Ascending aorta (tissue), 2 donors: Measurements from ENCODE around the gene SLC4A9. TPM values are rescaled to one million over a fixed set of nuclear protein-coding genes. Genes with fewer than 3 reads are reported as not detected.
A peak's percentile ranks its signal among the peaks of the same experiment; 100 is the strongest.

Source experiments
- DNase-seq, 2 donors: peaks; one replicate each; pipeline ENCODE4 v3.0.0-alpha.2; 2019; ENCODE audit warnings: low spot score in 2 of 2
- H3K27ac ChIP-seq, 2 donors: fragments of 200-600 bp; sonication (generic); one replicate each; pipeline ENCODE4 v1.5.1; 2016 to 2017; ENCODE audit warnings: mild to moderate bottlenecking in 1 of 2
- H3K27me3 ChIP-seq: fragments of 200-600 bp; sonication (generic); one replicate; pipeline ENCODE4 v1.5.1; 2017
- H3K36me3 ChIP-seq, 2 donors: fragments of 200-600 bp; sonication (generic); one replicate each; pipeline ENCODE4 v1.5.1; 2016
- H3K4me1 ChIP-seq, 2 donors: fragments of 200-600 bp; sonication (generic); one replicate each; pipeline ENCODE4 v1.5.1; 2016 to 2017; ENCODE audit warnings: mild to moderate bottlenecking in 1 of 2
- H3K4me3 ChIP-seq, 2 donors: fragments of 200-600 bp; sonication (generic); one replicate each; pipeline ENCODE4 v1.5.1; 2016 to 2017; ENCODE audit warnings: mild to moderate bottlenecking in 1 of 2
- H3K9me3 ChIP-seq, 2 donors: fragments of 200-600 bp; sonication (generic); one replicate each; pipeline ENCODE4 v1.5.1; 2016
- intact Hi-C: fragments of 100-400 bp; cut with DNase I; formaldehyde crosslinking; loops from one replicate; pipeline ENCODE4 v1.15.1; 2023
- total RNA-seq: library from RNA; depleted of rRNA; stranded (reverse); fragments of >200 nt; gene quantifications from one replicate; pipeline ENCODE4 v1.1.0, GENCODE V29; 2016
- TF ChIP-seq, protein P1 (sequence below), 3 experiments: fragments of 200-600 bp in 2 of 3; fragments of 450-650 bp in 1 of 3; sonication (generic) in 2 of 3; IDR thresholded peaks; one replicate each; pipeline ENCODE4 v1.5.1; 2016 to 2019; ENCODE audit warnings: antibody characterized with exemption in 3 of 3, mild to moderate bottlenecking in 1 of 3, moderate library complexity in 1 of 3

SLC4A9 gene
- total RNA-seq, 1 donor from 2014 or later, result not detected

GRCh38 chr5:140317859-140318258 is 42.1 kb upstream of the SLC4A9 start:
- peak in 1 of 2 donors; percentile 41 for DNase-seq
- TF ChIP-seq, protein P1, sequence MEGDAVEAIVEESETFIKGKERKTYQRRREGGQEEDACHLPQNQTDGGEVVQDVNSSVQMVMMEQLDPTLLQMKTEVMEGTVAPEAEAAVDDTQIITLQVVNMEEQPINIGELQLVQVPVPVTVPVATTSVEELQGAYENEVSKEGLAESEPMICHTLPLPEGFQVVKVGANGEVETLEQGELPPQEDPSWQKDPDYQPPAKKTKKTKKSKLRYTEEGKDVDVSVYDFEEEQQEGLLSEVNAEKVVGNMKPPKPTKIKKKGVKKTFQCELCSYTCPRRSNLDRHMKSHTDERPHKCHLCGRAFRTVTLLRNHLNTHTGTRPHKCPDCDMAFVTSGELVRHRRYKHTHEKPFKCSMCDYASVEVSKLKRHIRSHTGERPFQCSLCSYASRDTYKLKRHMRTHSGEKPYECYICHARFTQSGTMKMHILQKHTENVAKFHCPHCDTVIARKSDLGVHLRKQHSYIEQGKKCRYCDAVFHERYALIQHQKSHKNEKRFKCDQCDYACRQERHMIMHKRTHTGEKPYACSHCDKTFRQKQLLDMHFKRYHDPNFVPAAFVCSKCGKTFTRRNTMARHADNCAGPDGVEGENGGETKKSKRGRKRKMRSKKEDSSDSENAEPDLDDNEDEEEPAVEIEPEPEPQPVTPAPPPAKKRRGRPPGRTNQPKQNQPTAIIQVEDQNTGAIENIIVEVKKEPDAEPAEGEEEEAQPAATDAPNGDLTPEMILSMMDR (IDR thresholded peaks at IDR 0.05), result no peak
- Histone ChIP-seq H3K36me3 (no peaks in the 10 kb centered on the region), H3K4me3 (no peak overlapping the region), H3K4me1 (peaks cover 5 to 9% of the 10 kb centered on the region in 2 donors), H3K27ac (no peak overlapping the region), H3K9me3 (no peaks in the 10 kb centered on the region), H3K27me3 (no peaks in the 10 kb centered on the region)
- intact Hi-C loops, result no loop called here

DNA sequence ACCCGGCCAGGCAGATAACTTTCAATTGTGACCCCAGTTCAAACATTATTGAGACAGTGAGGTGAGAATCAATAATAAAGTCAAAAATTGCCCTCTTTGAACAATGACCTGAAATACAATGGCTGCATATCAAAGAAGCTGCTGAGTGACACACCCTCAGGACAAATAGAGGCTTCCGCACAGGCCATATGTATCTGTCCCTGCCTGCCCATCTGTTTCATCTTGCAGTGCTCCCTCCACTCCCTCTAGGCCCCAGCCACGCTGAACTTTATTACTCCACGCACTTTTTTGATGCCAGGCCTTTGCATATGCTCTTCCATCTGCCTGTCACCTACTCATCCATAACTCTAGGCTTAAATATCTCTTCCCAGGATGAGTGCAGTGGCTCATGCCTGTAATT is 41.2 kb upstream of the SLC4A9 start:
- H3K4me1 ChIP-seq, result peaks cover 12 to 16% of the 10 kb centered on the region in 2 donors
- H3K4me3 ChIP-seq, result no peak overlapping the region
- DNase-seq, result peak in 1 of 2 donors; percentile 47
- H3K36me3 ChIP-seq, result no peaks in the 10 kb centered on the region
- TF ChIP-seq, protein P1 (IDR thresholded peaks at IDR 0.05), result no peak
- H3K27me3 ChIP-seq, result no peaks in the 10 kb centered on the region
- intact Hi-C loops, result no loop called here
- no peak overlapping the region for H3K27ac ChIP-seq
- H3K9me3 ChIP-seq, result no peaks in the 10 kb centered on the region

- TF ChIP-seq, protein P1 (IDR thresholded peaks at IDR 0.05), result no peak
- no peak overlapping the region for H3K27ac ChIP-seq
- DNase-seq, result peak in 1 of 2 donors; percentile 8
- no peaks in the 10 kb centered on the region for H3K36me3 ChIP-seq
- intact Hi-C loops, result no loop called here
- no peaks in the 10 kb centered on the region for H3K9me3 ChIP-seq
- H3K4me1 ChIP-seq, result peaks cover 12 to 23% of the 10 kb centered on the region in 2 donors
- no peaks in the 10 kb centered on the region for H3K27me3 ChIP-seq
- H3K4me3 ChIP-seq, result no peak overlapping the region
These were observed 40.2 kb upstream of the SLC4A9 start for GRCh38 chr5:140319833-140320232.

DNA sequence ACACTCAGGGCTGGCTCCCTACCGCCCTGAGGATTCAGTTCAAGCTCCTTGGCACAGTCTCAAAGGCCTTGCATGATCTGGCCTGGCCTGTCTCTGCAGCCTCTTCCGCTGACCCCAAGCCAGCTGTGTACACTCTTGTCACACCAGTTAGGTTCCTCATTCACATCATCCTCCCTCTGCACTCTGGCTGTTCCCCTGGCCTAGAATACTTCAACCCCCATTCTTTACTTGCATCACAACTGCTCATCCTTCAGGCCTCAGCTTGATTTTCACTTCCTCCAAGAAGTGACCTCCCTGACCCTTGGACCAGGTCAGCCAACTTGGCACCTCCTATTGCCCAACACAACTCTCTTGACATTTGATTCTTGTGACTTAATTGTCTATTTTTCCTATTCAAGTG is 38.2 kb upstream of the SLC4A9 start:
- DNase-seq, result peak; percentile 44 to 80
- Histone ChIP-seq H3K4me3 (no peak overlapping the region), H3K9me3 (no peaks in the 10 kb centered on the region), H3K4me1 (peaks cover 12 to 23% of the 10 kb centered on the region in 2 donors), H3K36me3 (no peaks in the 10 kb centered on the region), H3K27ac (no peak overlapping the region), H3K27me3 (no peaks in the 10 kb centered on the region)
- intact Hi-C loops, result loop anchor here (2.0 kb wide), 2 partner anchors 15 to 25 kb away; no protein-coding TSS in a partner anchor
- TF ChIP-seq, protein P1 (IDR thresholded peaks at IDR 0.05), result no peak

DNA sequence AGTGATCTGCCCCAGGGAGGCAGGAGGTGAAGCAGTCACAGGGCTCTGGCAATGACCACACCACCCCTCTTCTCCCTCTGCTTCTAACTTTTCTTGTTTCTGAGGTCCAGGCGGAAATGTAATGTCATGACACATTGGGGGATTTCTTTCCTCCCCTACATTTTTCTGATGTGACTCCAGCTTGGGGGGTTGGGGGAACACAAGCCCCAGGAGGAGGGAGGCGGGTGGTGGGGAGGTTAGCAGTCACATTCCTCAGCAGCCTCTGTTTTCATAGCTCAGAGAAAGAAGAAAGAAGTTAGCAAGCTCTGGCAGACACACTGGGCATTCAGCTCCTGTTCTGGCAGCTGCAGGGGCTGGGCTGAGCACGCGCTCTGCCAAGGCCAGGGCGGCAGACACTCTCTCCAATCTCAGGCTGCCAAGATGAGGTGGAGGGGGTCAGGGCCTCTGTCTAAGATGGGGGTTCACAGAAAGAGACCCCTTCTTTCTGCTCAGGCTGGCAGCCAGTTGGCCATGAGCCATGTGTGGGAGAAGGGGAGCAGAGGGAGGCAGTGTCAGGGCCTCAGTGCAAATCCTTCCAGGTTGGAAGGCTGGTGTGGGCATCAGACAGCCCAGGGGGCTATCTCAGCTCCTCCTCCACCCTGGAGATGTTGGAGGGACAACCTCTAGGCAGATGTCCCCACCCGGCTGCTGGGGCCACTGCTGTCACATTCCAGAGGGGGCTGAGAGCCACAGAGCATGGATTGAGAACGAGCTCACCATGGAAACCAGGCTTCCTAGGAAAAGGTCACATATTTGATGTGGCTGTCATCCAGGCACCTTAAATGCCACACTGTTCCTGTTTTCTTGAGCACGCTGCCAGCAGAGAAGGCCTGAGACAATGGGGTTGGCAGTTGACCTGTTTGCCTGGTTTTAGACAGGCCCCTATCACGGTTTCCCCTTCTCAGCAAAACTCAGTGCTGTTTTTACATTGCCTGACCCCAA is 37.0 kb upstream of the SLC4A9 start:
- Histone ChIP-seq H3K36me3 (no peaks in the 10 kb centered on the region), H3K27ac (peak overlapping the region; percentile 81 to 85)
- peak in 1 of 2 donors; percentile 80 for DNase-seq

More for the DNA sequence above, 37.0 kb upstream of the SLC4A9 start:
- TF ChIP-seq, protein P1 (IDR thresholded peaks at IDR 0.05), result no peak
- H3K27me3 ChIP-seq, result no peaks in the 10 kb centered on the region
- no peaks in the 10 kb centered on the region for H3K9me3 ChIP-seq
- peaks cover 12 to 26% of the 10 kb centered on the region in 2 donors for H3K4me1 ChIP-seq
- peak overlapping the region in 1 of 2 donors; percentile 16 for H3K4me3 ChIP-seq
- intact Hi-C loops, result loop anchor here (2.0 kb wide), 2 partner anchors 14 to 26 kb away; no protein-coding TSS in a partner anchor
